Renal pelvis (tissue), 4 donors: ENCODE measurements around the gene NRM. TPM values are rescaled to one million over a fixed set of nuclear protein-coding genes. Genes with fewer than 3 reads are reported as not detected.

Experiments
- DNase-seq: peaks from one replicate; pipeline ENCODE4 v3.0.0-alpha.2; 2013
- polyA plus RNA-seq, 3 donors: library from polyadenylated mRNA; unstranded; fragments of 120-200 nt; gene quantifications; one replicate each; pipeline ENCODE4 v1.2.1, GENCODE V29; 2013; ENCODE audit not compliant: insufficient read length in 3 of 3

The NRM gene
- polyA plus RNA-seq, 3 donors = 35.3 to 43.5 (median 39.7) TPM

DNA sequence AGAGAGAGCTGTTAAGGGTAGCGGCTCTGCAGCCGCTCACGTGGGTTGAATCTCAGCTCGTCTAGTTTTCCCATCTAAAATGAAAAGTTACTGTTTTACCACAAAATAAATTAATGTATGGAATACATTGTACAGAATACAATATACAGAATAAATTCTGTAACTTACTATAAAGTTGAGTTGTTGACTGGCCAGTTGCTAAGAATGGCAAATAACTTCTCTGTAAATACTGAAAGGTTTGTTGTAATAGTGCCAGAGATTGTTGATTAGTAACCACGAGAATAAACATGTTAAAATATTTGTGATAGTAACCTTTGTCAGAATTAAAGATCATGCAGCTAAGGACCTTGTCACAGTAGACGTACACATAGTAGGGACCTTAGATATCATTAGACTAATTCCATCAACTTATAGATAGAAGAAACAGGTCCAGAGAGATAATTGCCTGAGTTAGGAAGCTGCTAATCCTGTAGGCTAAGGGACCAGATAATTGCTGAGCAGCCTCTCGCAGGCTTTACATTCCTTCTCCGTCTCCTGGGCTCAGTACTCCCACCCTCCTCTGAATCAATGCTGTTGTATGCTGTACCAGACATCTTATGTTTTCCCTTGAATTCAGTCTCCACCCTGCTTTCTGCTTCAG is 544 bp upstream of the NRM start:
- no peak for DNase-seq

DNA sequence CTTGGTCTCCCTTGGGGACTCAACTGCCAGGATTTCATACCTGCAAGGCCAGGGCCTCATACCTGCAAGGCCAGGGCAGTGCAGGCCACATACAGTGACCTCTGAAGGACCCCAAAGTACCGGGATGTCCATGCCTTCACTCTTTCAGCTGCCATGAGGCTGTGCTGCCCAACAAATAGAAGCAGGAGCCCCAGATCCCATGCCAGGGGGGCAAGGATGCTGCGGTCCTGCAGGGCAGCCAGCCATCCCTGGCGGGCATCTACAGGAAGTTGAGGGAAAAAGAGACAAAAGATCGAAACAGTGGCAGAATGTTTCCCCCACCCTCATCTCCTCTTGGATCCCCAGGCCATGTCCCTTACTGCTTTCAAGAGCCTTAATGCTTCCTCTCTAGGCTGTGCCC is 799 bp downstream of the NRM start:
- no peak for DNase-seq

DNA sequence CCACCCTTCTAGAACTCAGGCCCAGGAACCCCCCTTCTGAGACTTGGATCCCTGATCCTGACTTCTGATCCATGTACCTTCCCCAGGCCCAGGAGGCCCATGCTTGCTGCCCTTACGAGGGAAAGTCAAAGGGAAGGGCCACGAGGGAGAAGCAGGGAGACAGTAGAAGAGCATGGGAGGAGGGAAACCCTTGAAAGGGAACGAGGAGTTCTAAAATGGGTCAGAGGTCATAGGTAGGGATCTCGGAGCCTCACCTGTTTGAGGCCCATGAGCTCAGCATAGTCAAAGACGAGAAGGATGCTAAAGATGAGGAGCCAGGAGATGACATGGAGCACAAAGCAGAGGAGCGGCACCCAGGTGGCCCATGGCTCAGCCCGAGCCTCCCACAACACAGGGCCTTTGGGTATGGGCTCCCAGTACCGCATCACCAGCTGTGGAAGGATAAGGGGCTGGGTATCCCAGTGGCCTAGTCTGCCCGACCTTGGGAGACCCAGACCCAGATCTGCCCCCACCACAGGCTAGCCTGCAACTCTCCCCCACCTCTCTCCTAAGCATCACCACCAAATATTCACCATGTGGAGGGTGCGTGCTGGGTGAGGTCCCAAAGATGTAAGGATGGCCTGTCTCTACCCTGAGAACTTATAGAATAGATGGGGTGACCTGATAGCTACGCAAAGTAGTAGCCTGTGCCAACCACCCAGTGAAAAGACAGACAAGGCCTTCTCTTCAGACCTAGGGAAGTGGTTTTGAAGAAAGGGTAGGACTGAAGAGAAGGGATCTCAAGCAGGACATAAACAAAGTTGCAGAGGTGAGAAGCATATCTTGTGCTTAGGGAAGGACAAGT is 1.5 kb downstream of the NRM start:
- no peak for DNase-seq

- DNase-seq = no peak
Measured at GRCh38 chr6:30688569-30688968, 2.2 kb downstream of the NRM start.

- peak; percentile 33 for DNase-seq
Measured at GRCh38 chr6:30687659-30688431, 2.9 kb downstream of the NRM start.

GRCh38 chr6:30686908-30687658 is 3.7 kb downstream of the NRM start:
- peak; percentile 91 for DNase-seq

- peak; percentile 60 for DNase-seq
Measured at GRCh38 chr6:30686009-30686907, 4.5 kb downstream of the NRM start, which contains the start of gene PPP1R18. TSS of gene PPP1R18 (minus strand) at chr6:30686645. CDS start at chr6:30686018, 627 bp downstream.

- no peak for DNase-seq
Measured at GRCh38 chr6:30685157-30686008, 5.4 kb downstream of the NRM start.

DNA sequence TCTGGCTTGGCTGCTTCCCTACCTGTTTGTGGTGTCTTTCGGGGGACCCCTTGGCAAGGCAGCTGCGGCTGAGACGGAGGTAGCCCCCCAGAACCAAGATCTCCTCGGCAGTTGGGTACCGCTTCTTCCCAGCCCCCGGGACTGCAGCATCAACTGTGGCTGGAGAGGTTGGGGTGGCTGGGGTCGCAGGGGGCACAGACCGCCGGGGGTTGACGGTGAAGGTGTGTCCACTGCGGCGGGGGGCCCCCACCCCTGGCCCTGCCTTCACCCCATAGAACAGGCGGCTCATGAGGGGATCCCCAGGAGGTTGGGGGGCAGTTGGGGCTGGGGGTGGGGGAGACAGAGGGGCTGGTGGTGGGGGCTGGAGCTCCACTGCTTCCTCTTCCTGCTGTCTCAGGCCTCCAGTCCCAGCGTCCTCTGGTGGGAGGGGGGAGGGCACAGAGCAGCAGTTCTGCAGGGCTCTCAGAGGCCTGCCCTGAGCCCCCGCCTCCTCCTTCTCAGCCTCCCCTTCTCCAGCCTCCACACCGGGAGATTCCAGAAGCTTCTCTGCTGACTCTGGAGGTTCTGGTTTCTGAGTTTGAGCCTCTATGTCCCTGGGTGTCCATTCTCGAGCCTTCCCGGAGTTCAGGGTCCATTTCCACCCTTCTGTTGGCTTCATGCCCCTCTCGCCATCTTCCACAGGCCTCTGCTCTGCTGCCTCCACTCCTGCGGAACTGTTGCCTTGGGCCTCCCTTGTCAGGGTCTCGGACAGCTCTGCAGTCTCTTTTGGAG is 6.2 kb downstream of the NRM start:
- DNase-seq = no peak

DNA sequence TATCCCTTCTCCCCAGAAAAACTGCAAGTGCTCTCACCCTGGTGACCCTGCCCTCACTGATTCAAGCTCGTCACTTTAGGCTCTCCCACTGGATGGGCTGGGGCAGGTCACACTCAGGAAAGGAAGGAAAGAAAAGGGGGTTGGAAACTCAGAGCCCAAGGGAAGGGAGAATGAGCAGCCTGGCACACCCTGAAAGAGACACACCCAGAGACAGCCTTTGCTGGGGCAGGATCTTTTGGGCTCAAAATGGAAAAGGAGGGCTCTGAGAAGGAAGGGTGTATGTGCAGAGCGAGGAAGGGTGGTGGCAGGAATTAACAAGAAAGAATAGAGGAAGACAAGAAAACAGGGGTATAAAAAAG is 6.8 kb downstream of the NRM start:
- DNase-seq = no peak

DNA sequence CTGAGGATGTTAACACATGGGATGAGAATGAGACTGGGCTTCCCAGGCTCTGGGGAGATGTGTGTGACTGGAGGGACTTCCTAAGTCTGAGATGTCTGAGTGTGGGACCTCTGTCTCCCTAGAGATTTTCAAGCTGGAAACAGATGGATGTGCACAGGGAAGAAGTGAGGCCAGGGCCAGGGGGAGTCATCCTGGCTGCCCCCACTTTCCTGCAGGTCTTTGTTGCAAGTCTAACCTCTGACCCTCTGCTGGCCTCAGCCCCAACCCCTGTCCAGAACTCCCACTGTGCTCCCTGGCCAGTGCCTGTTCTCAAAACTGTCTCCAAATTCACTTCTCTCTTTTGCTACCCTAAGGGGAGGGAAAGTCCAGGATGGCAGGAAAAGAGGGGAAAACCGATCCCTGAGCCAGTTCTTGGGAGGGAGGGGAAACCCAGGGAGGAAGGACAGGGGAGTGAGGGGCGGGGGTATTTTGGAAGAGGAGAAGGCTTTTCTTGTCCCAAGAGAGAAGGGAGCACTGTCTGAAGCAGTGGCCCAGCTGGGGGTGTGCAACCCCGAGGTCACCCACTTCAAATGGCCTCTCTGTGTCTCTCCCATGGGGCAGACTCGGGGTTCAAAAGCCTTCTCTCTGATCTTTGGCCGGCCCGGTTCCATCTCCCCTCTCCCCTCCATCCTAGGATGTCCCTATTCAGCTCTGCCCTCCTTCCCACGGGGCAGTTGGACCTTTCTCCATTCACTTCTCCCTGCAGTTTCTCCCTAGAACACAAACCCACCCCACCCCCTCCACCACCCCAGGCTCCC is 7.4 kb downstream of the NRM start:
- DNase-seq = no peak

GRCh38 chr6:30682143-30683117 is 8.4 kb downstream of the NRM start:
- DNase-seq = no peak

GRCh38 chr6:30681766-30682142 is 9.0 kb downstream of the NRM start:
- no peak for DNase-seq

DNA sequence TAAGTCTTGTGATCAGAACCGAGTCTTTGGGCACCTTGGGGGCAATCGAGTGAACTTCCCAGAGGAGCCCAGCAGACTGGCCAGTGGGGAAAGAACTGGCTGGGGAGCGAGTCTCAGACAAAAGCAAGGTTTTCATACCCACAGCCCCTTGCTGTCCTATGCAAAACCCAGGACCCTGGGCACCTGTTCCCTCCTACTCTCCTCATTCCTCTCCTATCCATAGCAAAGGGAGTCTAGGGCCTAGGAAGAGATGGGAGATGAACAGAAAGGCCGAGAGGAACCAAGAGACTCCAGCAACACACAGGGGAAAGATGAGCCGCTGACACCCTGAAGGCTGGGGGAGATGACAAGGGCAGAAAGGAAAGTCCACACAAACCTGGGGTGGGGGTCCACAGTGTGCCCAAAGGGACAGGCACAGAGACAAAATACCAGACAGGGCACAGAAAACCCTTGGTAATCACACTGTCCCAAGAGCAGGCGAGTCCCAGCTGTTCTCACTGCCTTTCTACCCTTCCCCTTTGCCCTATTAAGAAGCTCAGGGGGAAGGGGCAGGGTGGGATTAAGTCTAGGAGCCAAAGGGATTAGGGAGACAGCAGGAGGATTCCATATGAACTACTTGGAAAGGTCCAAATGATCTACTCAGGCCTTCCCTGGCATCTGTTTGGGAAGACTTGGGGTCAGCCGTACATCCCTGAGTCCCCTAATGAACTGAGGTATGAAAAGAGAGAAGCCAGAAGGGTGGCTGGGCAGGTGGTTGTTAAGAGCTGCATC is 10.8 kb downstream of the NRM start:
- DNase-seq = no peak

GRCh38 chr6:30678964-30679726 is 11.6 kb downstream of the NRM start:
- DNase-seq = peak; percentile 78
